Liver (tissue), 9 donors: ENCODE measurements around the gene OCA2. TPM values are rescaled to one million over a fixed set of nuclear protein-coding genes. Genes with fewer than 3 reads are reported as not detected.

Experiments used
- DNase-seq: peaks from one replicate; pipeline ENCODE4 v3.0.0-alpha.2; 2017; ENCODE audit warnings: low spot score
- H3K27ac ChIP-seq, 2 donors: one replicate each; pipeline ENCODE4 v1.7.0; 2013; ENCODE audit warnings: inconsistent platforms in 2 of 2, low read length in 2 of 2, control low read depth in 1 of 2, low read depth in 1 of 2, mild to moderate bottlenecking in 1 of 2
- H3K27me3 ChIP-seq, 4 donors: one replicate each; pipeline versions ENCODE4 v1.6.1 to v1.7.0; 2013; ENCODE audit warnings: low read length in 3 of 4, inconsistent platforms in 1 of 4, mild to moderate bottlenecking in 1 of 4, moderate library complexity in 1 of 4; ENCODE audit not compliant: control insufficient read depth in 4 of 4, insufficient read depth in 4 of 4
- H3K36me3 ChIP-seq, 4 donors: one replicate each; pipeline versions ENCODE4 v1.6.1 to v1.7.0; 2013; ENCODE audit warnings: low read length in 3 of 4, mild to moderate bottlenecking in 3 of 4, low read depth in 1 of 4, moderate library complexity in 1 of 4; ENCODE audit not compliant: control insufficient read depth in 4 of 4, insufficient read depth in 3 of 4
- H3K4me1 ChIP-seq, 4 donors: one replicate each; pipeline versions ENCODE4 v1.6.1 to v1.7.0; 2013; ENCODE audit warnings: low read length in 3 of 4, mild to moderate bottlenecking in 3 of 4, moderate library complexity in 1 of 4; ENCODE audit not compliant: control insufficient read depth in 4 of 4, insufficient read depth in 4 of 4
- H3K4me3 ChIP-seq, 3 donors: one replicate each; pipeline versions ENCODE4 v1.6.1 to v1.7.0; 2013; ENCODE audit warnings: low read length in 3 of 3, control low read depth in 1 of 3, low read depth in 1 of 3, mild to moderate bottlenecking in 1 of 3
- H3K9ac ChIP-seq, 2 donors: one replicate each; pipeline ENCODE4 v1.7.0; 2013; ENCODE audit warnings: low read length in 2 of 2, mild to moderate bottlenecking in 2 of 2, moderate library complexity in 2 of 2, control low read depth in 1 of 2, low read depth in 1 of 2
- H3K9me3 ChIP-seq, 4 donors: one replicate each; pipeline versions ENCODE4 v1.6.1 to v1.7.0; 2013; ENCODE audit warnings: low read length in 3 of 4; ENCODE audit not compliant: control insufficient read depth in 4 of 4
- CTCF ChIP-seq: fragments of 150-350 bp; IDR thresholded peaks from 2 replicates; pipeline ENCODE4 v1.5.1; 2017; ENCODE audit warnings: improper control_type of control experiment, low read depth, low read length; ENCODE audit not compliant: missing input control
- EGR1 ChIP-seq, 2 donors: IDR thresholded peaks; 2 replicates each; pipeline ENCODE4 v1.6.1; 2016 to 2018; ENCODE audit warnings: antibody characterized with exemption in 2 of 2, low read depth in 2 of 2
- FOXA1 ChIP-seq: IDR thresholded peaks from 2 replicates; pipeline ENCODE4 v1.6.1; 2016; ENCODE audit warnings: antibody characterized with exemption
- FOXA2 ChIP-seq: IDR thresholded peaks from 2 replicates; pipeline ENCODE4 v1.6.1; 2016; ENCODE audit warnings: antibody characterized with exemption
- GABPA ChIP-seq, 2 donors: IDR thresholded peaks in 1 of 2; conservative IDR thresholded peaks in 1 of 2; 2 replicates each; pipeline ENCODE4 v1.6.1; 2016; ENCODE audit warnings: antibody characterized with exemption in 2 of 2, mild to moderate bottlenecking in 1 of 2, moderate library complexity in 1 of 2
- HNF4A ChIP-seq, 2 donors: conservative IDR thresholded peaks; 2 replicates each; pipeline ENCODE4 v1.6.1; 2016; ENCODE audit warnings: antibody characterized with exemption in 2 of 2, mild to moderate bottlenecking in 2 of 2
- HNF4G ChIP-seq: IDR thresholded peaks from 2 replicates; pipeline ENCODE4 v1.6.1; 2016; ENCODE audit warnings: antibody characterized with exemption
- JUND ChIP-seq, 2 donors: IDR thresholded peaks; 2 replicates each; pipeline ENCODE4 v1.6.1; 2016; ENCODE audit warnings: antibody characterized with exemption in 2 of 2
- NR2F2 ChIP-seq: IDR thresholded peaks from 2 replicates; pipeline ENCODE4 v1.6.1; 2016; ENCODE audit warnings: antibody characterized with exemption
- RAD21 ChIP-seq, 2 donors: IDR thresholded peaks; 2 replicates each; pipeline ENCODE4 v1.6.1; 2016; ENCODE audit warnings: antibody characterized with exemption in 2 of 2, mild to moderate bottlenecking in 2 of 2
- RXRA ChIP-seq, 2 donors: IDR thresholded peaks; 2 replicates each; pipeline ENCODE4 v1.6.1; 2017 to 2018; ENCODE audit warnings: antibody characterized with exemption in 2 of 2, mild to moderate bottlenecking in 1 of 2
- SP1 ChIP-seq: IDR thresholded peaks from 2 replicates; pipeline ENCODE4 v1.6.1; 2018; ENCODE audit warnings: antibody characterized with exemption, mild to moderate bottlenecking
- TAF1 ChIP-seq: conservative IDR thresholded peaks from 2 replicates; pipeline ENCODE4 v1.6.1; 2016; ENCODE audit warnings: antibody characterized with exemption, mild to moderate bottlenecking
- YY1 ChIP-seq: IDR thresholded peaks from 2 replicates; pipeline ENCODE4 v1.6.1; 2016; ENCODE audit warnings: antibody characterized with exemption, mild to moderate bottlenecking
- ZBTB33 ChIP-seq: IDR thresholded peaks from 2 replicates; pipeline ENCODE4 v1.6.1; 2016; ENCODE audit warnings: antibody characterized with exemption
- WGBS: extraction: QIAGEN DNeasy Blood & Tissue Kit; methylation state at CpG from one replicate; pipeline ENCODE4 v1.1.7; 2013; 5-methylcytosine and 5-hydroxymethylcytosine counted together
- polyA plus RNA-seq, 2 donors: library from polyadenylated mRNA; stranded (reverse) in 1 of 2; unstranded in 1 of 2; fragments of 200-250 nt in 1 of 2; fragments of >200 nt in 1 of 2; fragmentation: Nextera tagmentation in 1 of 2; extraction: Ambion mirVana in 1 of 2; gene quantifications; one replicate each; pipeline versions ENCODE4 v1.2.1 to v1.2.3, GENCODE V29; 2013 to 2015
- total RNA-seq, 2 donors: library from RNA; depleted of rRNA; stranded (reverse); fragments of >200 nt; gene quantifications; one replicate each; pipeline ENCODE4 v1.2.3, GENCODE V29; 2014
- TF ChIP-seq, protein P1 (sequence below): IDR thresholded peaks from 2 replicates; pipeline ENCODE4 v1.6.1; 2016; ENCODE audit warnings: antibody characterized with exemption
- TF ChIP-seq, protein P2 (sequence below): IDR thresholded peaks from 2 replicates; pipeline ENCODE4 v1.6.1; 2016; ENCODE audit warnings: antibody characterized with exemption
- TF ChIP-seq, protein P3 (sequence below): IDR thresholded peaks from 2 replicates; pipeline ENCODE4 v1.6.1; 2016; ENCODE audit warnings: antibody characterized with exemption, mild to moderate bottlenecking
- donor health status: healthy.
- donor health status: healthy.
- donor health status: healthy.
- donor health status: healthy.
- donor health status: healthy.

Gene OCA2
- total and polyA plus RNA-seq, 4 donors = 0.02 to 0.56 (median 0.15) TPM

- WGBS = 64% methylated on average over 3 of the region's 3 CpGs
- Histone ChIP-seq H3K36me3 (no peaks in the 10 kb centered on the region), H3K27me3 (no peaks in the 10 kb centered on the region), H3K9ac (no peak overlapping the region), H3K9me3 (no peaks in the 10 kb centered on the region), H3K4me1 (no peaks in the 10 kb centered on the region), H3K4me3 (no peak overlapping the region), H3K27ac (no peak overlapping the region)
- DNase-seq = no peak
- no peak for TF ChIP-seq HNF4A (conservative IDR thresholded peaks at IDR 0.05)
- TF ChIP-seq ZBTB33 = no peak
Measured at GRCh38 chr15:27783678-27784077, 315.4 kb downstream of the OCA2 start.

GRCh38 chr15:27782125-27782524 is 317.0 kb downstream of the OCA2 start:
- no peak for DNase-seq
- no peaks in the 10 kb centered on the region for H3K9me3 ChIP-seq
- 77% methylated on average over 2 of the region's 2 CpGs for WGBS
- no peak overlapping the region for H3K9ac ChIP-seq
- no peaks in the 10 kb centered on the region for H3K36me3 ChIP-seq
- H3K27ac ChIP-seq = no peak overlapping the region
- TF ChIP-seq, protein P1, sequence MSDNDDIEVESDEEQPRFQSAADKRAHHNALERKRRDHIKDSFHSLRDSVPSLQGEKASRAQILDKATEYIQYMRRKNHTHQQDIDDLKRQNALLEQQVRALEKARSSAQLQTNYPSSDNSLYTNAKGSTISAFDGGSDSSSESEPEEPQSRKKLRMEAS = no peak
- no peak for TF ChIP-seq TAF1
- no peak for TF ChIP-seq RAD21 (IDR thresholded peaks at IDR 0.05)
- TF ChIP-seq NR2F2 = no peak
- TF ChIP-seq FOXA2 = no peak
- TF ChIP-seq CTCF = no peak
- TF ChIP-seq FOXA1 = no peak
- no peak for TF ChIP-seq RXRA (IDR thresholded peaks at IDR 0.05)
- no peak for TF ChIP-seq HNF4A (conservative IDR thresholded peaks at IDR 0.05)
- TF ChIP-seq, protein P2, sequence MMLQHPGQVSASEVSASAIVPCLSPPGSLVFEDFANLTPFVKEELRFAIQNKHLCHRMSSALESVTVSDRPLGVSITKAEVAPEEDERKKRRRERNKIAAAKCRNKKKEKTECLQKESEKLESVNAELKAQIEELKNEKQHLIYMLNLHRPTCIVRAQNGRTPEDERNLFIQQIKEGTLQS = no peak
- TF ChIP-seq HNF4G = no peak
- no peak for TF ChIP-seq EGR1 (IDR thresholded peaks at IDR 0.05; ENCODE audit: low read depth in 2 of 2)
- TF ChIP-seq GABPA (IDR thresholded peaks at IDR 0.05 in 1 of 2, conservative IDR thresholded peaks at IDR 0.05 in 1 of 2) = no peak
- TF ChIP-seq SP1 = no peak
- no peak for TF ChIP-seq JUND (IDR thresholded peaks at IDR 0.05)
- TF ChIP-seq YY1 = no peak
- TF ChIP-seq ZBTB33 = no peak
- TF ChIP-seq, protein P3, sequence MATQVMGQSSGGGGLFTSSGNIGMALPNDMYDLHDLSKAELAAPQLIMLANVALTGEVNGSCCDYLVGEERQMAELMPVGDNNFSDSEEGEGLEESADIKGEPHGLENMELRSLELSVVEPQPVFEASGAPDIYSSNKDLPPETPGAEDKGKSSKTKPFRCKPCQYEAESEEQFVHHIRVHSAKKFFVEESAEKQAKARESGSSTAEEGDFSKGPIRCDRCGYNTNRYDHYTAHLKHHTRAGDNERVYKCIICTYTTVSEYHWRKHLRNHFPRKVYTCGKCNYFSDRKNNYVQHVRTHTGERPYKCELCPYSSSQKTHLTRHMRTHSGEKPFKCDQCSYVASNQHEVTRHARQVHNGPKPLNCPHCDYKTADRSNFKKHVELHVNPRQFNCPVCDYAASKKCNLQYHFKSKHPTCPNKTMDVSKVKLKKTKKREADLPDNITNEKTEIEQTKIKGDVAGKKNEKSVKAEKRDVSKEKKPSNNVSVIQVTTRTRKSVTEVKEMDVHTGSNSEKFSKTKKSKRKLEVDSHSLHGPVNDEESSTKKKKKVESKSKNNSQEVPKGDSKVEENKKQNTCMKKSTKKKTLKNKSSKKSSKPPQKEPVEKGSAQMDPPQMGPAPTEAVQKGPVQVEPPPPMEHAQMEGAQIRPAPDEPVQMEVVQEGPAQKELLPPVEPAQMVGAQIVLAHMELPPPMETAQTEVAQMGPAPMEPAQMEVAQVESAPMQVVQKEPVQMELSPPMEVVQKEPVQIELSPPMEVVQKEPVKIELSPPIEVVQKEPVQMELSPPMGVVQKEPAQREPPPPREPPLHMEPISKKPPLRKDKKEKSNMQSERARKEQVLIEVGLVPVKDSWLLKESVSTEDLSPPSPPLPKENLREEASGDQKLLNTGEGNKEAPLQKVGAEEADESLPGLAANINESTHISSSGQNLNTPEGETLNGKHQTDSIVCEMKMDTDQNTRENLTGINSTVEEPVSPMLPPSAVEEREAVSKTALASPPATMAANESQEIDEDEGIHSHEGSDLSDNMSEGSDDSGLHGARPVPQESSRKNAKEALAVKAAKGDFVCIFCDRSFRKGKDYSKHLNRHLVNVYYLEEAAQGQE = no peak
- no peaks in the 10 kb centered on the region for H3K4me1 ChIP-seq
- H3K4me3 ChIP-seq = no peak overlapping the region
- no peaks in the 10 kb centered on the region for H3K27me3 ChIP-seq
